ENCODE results near the gene APPBP2.
"Not testable (repeated sequence)": the region's sequence is repeated elsewhere in the genome, so short reads cannot be mapped to it uniquely, and the experiment has no call there.

The APPBP2 gene

GRCh38 chr17:60557805-60558204, 31.8 kb upstream of the APPBP2 start:
- no peak for DNase-seq (ENCODE audit: insufficient read length, low spot score)
- no peak for TF ChIP-seq SPI1 (IDR thresholded peaks at IDR 0.05; ENCODE audit: low read depth, low read length)
- no peak for TF ChIP-seq PAX5 (IDR thresholded peaks at IDR 0.05; ENCODE audit: insufficient read depth, low read length, severe bottlenecking)
- TF ChIP-seq POU2F2 (IDR thresholded peaks at IDR 0.05; ENCODE audit: low read depth, low read length), result no peak
- no peak for TF ChIP-seq TAF1 (IDR thresholded peaks at IDR 0.05; ENCODE audit: low read depth, low read length)
- TF ChIP-seq POLR2A (IDR thresholded peaks at IDR 0.05; ENCODE audit: low read depth, low read length), result no peak
- TF ChIP-seq POLR2AphosphoS5 (IDR thresholded peaks at IDR 0.05; ENCODE audit: low read depth, low read length), result no peak
- FAIRE-seq, result no peak

DNA sequence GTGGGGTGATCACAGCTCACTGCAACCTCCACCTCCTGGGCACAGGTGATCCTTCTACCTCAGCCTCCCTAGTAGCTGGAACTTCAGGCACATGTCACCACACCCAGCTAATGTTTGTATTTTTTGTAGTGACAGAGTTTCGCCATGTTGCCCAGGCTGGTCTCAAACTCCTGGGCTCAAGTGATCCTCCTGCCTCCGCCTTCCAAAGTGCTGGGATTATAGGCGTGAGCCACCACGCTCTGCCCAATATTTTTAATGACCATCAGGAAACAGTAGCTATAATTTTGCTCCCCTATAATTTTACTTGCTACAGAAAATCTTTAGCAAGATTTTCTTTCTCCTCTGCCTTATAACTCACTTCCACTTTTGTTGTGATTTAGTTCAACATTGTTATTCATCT, 29.7 kb upstream of the APPBP2 start:
- DNase-seq (ENCODE audit: insufficient read length, low spot score) (no peak), FAIRE-seq (no peak)
- TF ChIP-seq POLR2AphosphoS5 (IDR thresholded peaks at IDR 0.05; ENCODE audit: low read depth, low read length), result no peak
- no peak for TF ChIP-seq TAF1 (IDR thresholded peaks at IDR 0.05; ENCODE audit: low read depth, low read length)
- TF ChIP-seq PAX5 (IDR thresholded peaks at IDR 0.05; ENCODE audit: insufficient read depth, low read length, severe bottlenecking), result no peak
- TF ChIP-seq POLR2A (IDR thresholded peaks at IDR 0.05; ENCODE audit: low read depth, low read length), result no peak
- TF ChIP-seq SPI1 (IDR thresholded peaks at IDR 0.05; ENCODE audit: low read depth, low read length), result no peak
- TF ChIP-seq POU2F2 (IDR thresholded peaks at IDR 0.05; ENCODE audit: low read depth, low read length), result no peak

DNA sequence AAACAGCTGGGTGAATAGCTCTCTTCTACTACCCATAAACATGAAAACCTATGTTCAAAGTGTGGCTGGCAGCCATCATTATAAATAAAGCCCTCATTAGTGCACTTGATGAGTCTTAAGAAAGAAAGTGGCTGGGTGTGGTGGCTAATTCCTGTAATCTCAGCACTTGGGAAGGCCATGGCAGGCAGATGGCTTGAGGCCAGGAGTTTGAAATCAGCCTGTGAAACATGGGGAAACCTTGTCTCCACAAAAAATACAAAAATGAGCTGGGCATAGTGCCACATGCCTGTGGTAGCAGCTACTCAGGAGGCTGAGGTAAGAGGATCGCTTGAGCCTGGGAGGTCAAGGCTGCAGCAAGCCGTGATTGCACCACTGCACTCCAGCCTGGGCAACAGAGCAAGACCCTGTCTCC, 28.3 kb upstream of the APPBP2 start:
- TF ChIP-seq TAF1 (IDR thresholded peaks at IDR 0.05; ENCODE audit: low read depth, low read length) (no peak), POLR2A (IDR thresholded peaks at IDR 0.05; ENCODE audit: low read depth, low read length) (no peak), PAX5 (IDR thresholded peaks at IDR 0.05; ENCODE audit: insufficient read depth, low read length, severe bottlenecking) (no peak), POLR2AphosphoS5 (IDR thresholded peaks at IDR 0.05; ENCODE audit: low read depth, low read length) (no peak), POU2F2 (IDR thresholded peaks at IDR 0.05; ENCODE audit: low read depth, low read length) (no peak), SPI1 (IDR thresholded peaks at IDR 0.05; ENCODE audit: low read depth, low read length) (no peak)
- DNase-seq (ENCODE audit: insufficient read length, low spot score) (no peak), FAIRE-seq (no peak)

GRCh38 chr17:60552255-60552654, 26.2 kb upstream of the APPBP2 start:
- not testable (repeated sequence) for DNase-seq (ENCODE audit: insufficient read length, low spot score); FAIRE-seq

DNA sequence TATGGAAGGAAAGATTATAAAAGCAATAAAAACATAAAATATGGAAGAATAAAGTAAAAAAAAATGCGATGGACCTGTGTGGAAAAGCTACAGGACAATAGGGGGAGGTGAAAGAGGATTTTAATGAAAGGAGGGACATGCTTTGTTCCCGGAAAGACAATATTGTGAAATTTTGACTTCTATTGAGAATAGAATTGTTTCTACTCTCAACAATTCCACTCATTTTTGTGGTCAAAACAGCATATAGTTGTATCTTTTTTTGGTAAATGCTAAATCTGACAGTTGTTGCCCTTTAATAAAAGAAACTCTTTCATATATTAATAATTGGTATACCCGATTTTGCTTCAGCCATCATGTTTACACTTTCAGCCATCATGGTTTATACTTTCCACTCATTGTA, 22.9 kb upstream of the APPBP2 start:
- TF ChIP-seq POU2F2 (IDR thresholded peaks at IDR 0.05; ENCODE audit: low read depth, low read length) (no peak), POLR2AphosphoS5 (IDR thresholded peaks at IDR 0.05; ENCODE audit: low read depth, low read length) (no peak), SPI1 (IDR thresholded peaks at IDR 0.05; ENCODE audit: low read depth, low read length) (no peak), POLR2A (IDR thresholded peaks at IDR 0.05; ENCODE audit: low read depth, low read length) (no peak), TAF1 (IDR thresholded peaks at IDR 0.05; ENCODE audit: low read depth, low read length) (no peak)
- FAIRE-seq, result no peak
- no peak for DNase-seq (ENCODE audit: insufficient read length, low spot score)

- TF ChIP-seq SPI1 (IDR thresholded peaks at IDR 0.05; ENCODE audit: low read depth, low read length) (no peak), POLR2AphosphoS5 (IDR thresholded peaks at IDR 0.05; ENCODE audit: low read depth, low read length) (no peak), POLR2A (IDR thresholded peaks at IDR 0.05; ENCODE audit: low read depth, low read length) (no peak), POU2F2 (IDR thresholded peaks at IDR 0.05; ENCODE audit: low read depth, low read length) (no peak), TAF1 (IDR thresholded peaks at IDR 0.05; ENCODE audit: low read depth, low read length) (no peak)
- DNase-seq (ENCODE audit: insufficient read length, low spot score) (no peak), FAIRE-seq (no peak)
Measured at GRCh38 chr17:60545465-60546191, 19.6 kb upstream of the APPBP2 start.

GRCh38 chr17:60542071-60542470, 16.0 kb upstream of the APPBP2 start:
- FAIRE-seq (no peak), DNase-seq (ENCODE audit: insufficient read length, low spot score) (no peak)
- TF ChIP-seq POLR2AphosphoS5 (IDR thresholded peaks at IDR 0.05; ENCODE audit: low read depth, low read length) (no peak), PAX5 (IDR thresholded peaks at IDR 0.05; ENCODE audit: insufficient read depth, low read length, severe bottlenecking) (no peak), POLR2A (IDR thresholded peaks at IDR 0.05; ENCODE audit: low read depth, low read length) (no peak), TAF1 (IDR thresholded peaks at IDR 0.05; ENCODE audit: low read depth, low read length) (no peak), SPI1 (IDR thresholded peaks at IDR 0.05; ENCODE audit: low read depth, low read length) (no peak), POU2F2 (IDR thresholded peaks at IDR 0.05; ENCODE audit: low read depth, low read length) (no peak)

DNA sequence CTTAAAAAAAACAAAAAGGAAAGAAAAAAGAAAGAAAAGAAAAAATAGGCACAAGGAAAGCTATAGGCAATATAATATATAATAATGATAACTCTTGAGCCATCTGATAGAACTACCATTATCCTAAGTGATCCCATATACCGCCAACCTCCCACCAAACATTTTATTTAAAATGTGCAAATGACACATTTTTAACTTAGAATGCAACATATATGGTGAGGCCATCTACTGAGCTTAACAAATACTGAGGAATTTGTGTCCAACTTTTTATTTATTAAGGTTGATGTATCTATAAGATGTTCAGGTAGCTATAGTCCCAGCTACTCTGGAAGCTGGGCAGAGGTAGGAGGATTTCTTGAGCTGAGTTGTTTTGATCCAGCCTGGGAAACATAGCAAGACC, 14.4 kb upstream of the APPBP2 start:
- TF ChIP-seq POLR2A (IDR thresholded peaks at IDR 0.05; ENCODE audit: low read depth, low read length) (no peak), SPI1 (IDR thresholded peaks at IDR 0.05; ENCODE audit: low read depth, low read length) (no peak), POLR2AphosphoS5 (IDR thresholded peaks at IDR 0.05; ENCODE audit: low read depth, low read length) (no peak), TAF1 (IDR thresholded peaks at IDR 0.05; ENCODE audit: low read depth, low read length) (no peak), PAX5 (IDR thresholded peaks at IDR 0.05; ENCODE audit: insufficient read depth, low read length, severe bottlenecking) (no peak), POU2F2 (IDR thresholded peaks at IDR 0.05; ENCODE audit: low read depth, low read length) (no peak)
- no peak for DNase-seq (ENCODE audit: insufficient read length, low spot score)
- no peak for FAIRE-seq

- FAIRE-seq (no peak), DNase-seq (ENCODE audit: insufficient read length, low spot score) (no peak)
- TF ChIP-seq TAF1 (IDR thresholded peaks at IDR 0.05; ENCODE audit: low read depth, low read length), result no peak
- no peak for TF ChIP-seq POLR2AphosphoS5 (IDR thresholded peaks at IDR 0.05; ENCODE audit: low read depth, low read length)
- no peak for TF ChIP-seq POU2F2 (IDR thresholded peaks at IDR 0.05; ENCODE audit: low read depth, low read length)
- TF ChIP-seq SPI1 (IDR thresholded peaks at IDR 0.05; ENCODE audit: low read depth, low read length), result no peak
- no peak for TF ChIP-seq POLR2A (IDR thresholded peaks at IDR 0.05; ENCODE audit: low read depth, low read length)
- no peak for TF ChIP-seq PAX5 (IDR thresholded peaks at IDR 0.05; ENCODE audit: insufficient read depth, low read length, severe bottlenecking)
Measured at GRCh38 chr17:60539807-60540206, 13.8 kb upstream of the APPBP2 start.

- DNase-seq (ENCODE audit: insufficient read length, low spot score) (no peak), FAIRE-seq (no peak)
- no peak for TF ChIP-seq PAX5 (IDR thresholded peaks at IDR 0.05; ENCODE audit: insufficient read depth, low read length, severe bottlenecking)
- TF ChIP-seq SPI1 (IDR thresholded peaks at IDR 0.05; ENCODE audit: low read depth, low read length), result no peak
- TF ChIP-seq POU2F2 (IDR thresholded peaks at IDR 0.05; ENCODE audit: low read depth, low read length), result no peak
- no peak for TF ChIP-seq TAF1 (IDR thresholded peaks at IDR 0.05; ENCODE audit: low read depth, low read length)
- TF ChIP-seq POLR2AphosphoS5 (IDR thresholded peaks at IDR 0.05; ENCODE audit: low read depth, low read length), result no peak
- no peak for TF ChIP-seq POLR2A (IDR thresholded peaks at IDR 0.05; ENCODE audit: low read depth, low read length)
Measured at GRCh38 chr17:60538726-60539125, 12.7 kb upstream of the APPBP2 start.

All from GM12891 (cell line).